ENCODE data around the gene AK4.
"Not testable (repeated sequence)": the region's sequence is repeated elsewhere in the genome, so short reads cannot be mapped to it uniquely, and the experiment has no call there.

Gene AK4

GRCh38 chr1:65129104-65129503, 18.9 kb upstream of the AK4 start:
- H3K4me1 ChIP-seq (ENCODE audit: control insufficient read depth in 1 of 2, insufficient read depth in 2 of 2, low read length in 2 of 2); H3K4me3 ChIP-seq (ENCODE audit: low read depth in 1 of 2, low read length in 2 of 2); H3K27ac ChIP-seq (ENCODE audit: low read depth, low read length); H3K9ac ChIP-seq (ENCODE audit: low read depth in 1 of 2, low read length in 2 of 2); H3K27me3 ChIP-seq (ENCODE audit: control insufficient read depth in 1 of 2, insufficient read depth in 2 of 2, low read length in 2 of 2); H3K9me3 ChIP-seq (ENCODE audit: control insufficient read depth in 1 of 2, low read length in 2 of 2); H3K36me3 ChIP-seq (ENCODE audit: control insufficient read depth in 1 of 2, insufficient read depth in 2 of 2, low read length in 2 of 2): not testable (repeated sequence)

GRCh38 chr1:65138524-65138923, 9.5 kb upstream of the AK4 start:
- Histone ChIP-seq H3K36me3 (ENCODE audit: control insufficient read depth in 1 of 2, insufficient read depth in 2 of 2, low read length in 2 of 2) (no peaks in the 10 kb centered on the region), H3K4me1 (ENCODE audit: control insufficient read depth in 1 of 2, insufficient read depth in 2 of 2, low read length in 2 of 2) (peaks cover 0 to 8% of the 10 kb centered on the region in 2 donors), H3K27me3 (ENCODE audit: control insufficient read depth in 1 of 2, insufficient read depth in 2 of 2, low read length in 2 of 2) (no peaks in the 10 kb centered on the region), H3K9me3 (ENCODE audit: control insufficient read depth in 1 of 2, low read length in 2 of 2) (no peaks in the 10 kb centered on the region), H3K4me3 (ENCODE audit: low read depth in 1 of 2, low read length in 2 of 2) (no peak overlapping the region), H3K9ac (ENCODE audit: low read depth in 1 of 2, low read length in 2 of 2) (no peak overlapping the region), H3K27ac (ENCODE audit: low read depth, low read length) (no peak overlapping the region)

- H3K9ac ChIP-seq (ENCODE audit: low read depth in 1 of 2, low read length in 2 of 2); H3K9me3 ChIP-seq (ENCODE audit: control insufficient read depth in 1 of 2, low read length in 2 of 2); H3K4me3 ChIP-seq (ENCODE audit: low read depth in 1 of 2, low read length in 2 of 2); H3K36me3 ChIP-seq (ENCODE audit: control insufficient read depth in 1 of 2, insufficient read depth in 2 of 2, low read length in 2 of 2); H3K27me3 ChIP-seq (ENCODE audit: control insufficient read depth in 1 of 2, insufficient read depth in 2 of 2, low read length in 2 of 2); H3K4me1 ChIP-seq (ENCODE audit: control insufficient read depth in 1 of 2, insufficient read depth in 2 of 2, low read length in 2 of 2); H3K27ac ChIP-seq (ENCODE audit: low read depth, low read length): not testable (repeated sequence)
Observed at GRCh38 chr1:65139793-65140192, 8.2 kb upstream of the AK4 start.

GRCh38 chr1:65141394-65141793, 6.6 kb upstream of the AK4 start:
- no peak overlapping the region for H3K27ac ChIP-seq (ENCODE audit: low read depth, low read length)
- peaks cover 3 to 8% of the 10 kb centered on the region in 2 donors for H3K4me1 ChIP-seq (ENCODE audit: control insufficient read depth in 1 of 2, insufficient read depth in 2 of 2, low read length in 2 of 2)
- H3K9me3 ChIP-seq (ENCODE audit: control insufficient read depth in 1 of 2, low read length in 2 of 2), result no peaks in the 10 kb centered on the region
- H3K27me3 ChIP-seq (ENCODE audit: control insufficient read depth in 1 of 2, insufficient read depth in 2 of 2, low read length in 2 of 2), result no peaks in the 10 kb centered on the region
- no peak overlapping the region for H3K9ac ChIP-seq (ENCODE audit: low read depth in 1 of 2, low read length in 2 of 2)
- no peak overlapping the region for H3K4me3 ChIP-seq (ENCODE audit: low read depth in 1 of 2, low read length in 2 of 2)
- H3K36me3 ChIP-seq (ENCODE audit: control insufficient read depth in 1 of 2, insufficient read depth in 2 of 2, low read length in 2 of 2), result no peaks in the 10 kb centered on the region

GRCh38 chr1:65141918-65142317, 6.1 kb upstream of the AK4 start:
- no peak overlapping the region for H3K27ac ChIP-seq (ENCODE audit: low read depth, low read length)
- H3K9me3 ChIP-seq (ENCODE audit: control insufficient read depth in 1 of 2, low read length in 2 of 2), result no peaks in the 10 kb centered on the region
- no peaks in the 10 kb centered on the region for H3K36me3 ChIP-seq (ENCODE audit: control insufficient read depth in 1 of 2, insufficient read depth in 2 of 2, low read length in 2 of 2)
- H3K4me3 ChIP-seq (ENCODE audit: low read depth in 1 of 2, low read length in 2 of 2), result no peak overlapping the region
- H3K9ac ChIP-seq (ENCODE audit: low read depth in 1 of 2, low read length in 2 of 2), result no peak overlapping the region
- H3K27me3 ChIP-seq (ENCODE audit: control insufficient read depth in 1 of 2, insufficient read depth in 2 of 2, low read length in 2 of 2), result peaks cover 0 to 3% of the 10 kb centered on the region in 2 donors
- H3K4me1 ChIP-seq (ENCODE audit: control insufficient read depth in 1 of 2, insufficient read depth in 2 of 2, low read length in 2 of 2), result peaks cover 7 to 11% of the 10 kb centered on the region in 2 donors

- H3K27ac ChIP-seq (ENCODE audit: low read depth, low read length), result not testable (repeated sequence)
Observed at GRCh38 chr1:65143112-65143658, 4.8 kb upstream of the AK4 start.

GRCh38 chr1:65146908-65147423, 1.0 kb upstream of the AK4 start:
- Histone ChIP-seq H3K9ac (ENCODE audit: low read depth in 1 of 2, low read length in 2 of 2) (peak overlapping the region in 1 of 2 donors; percentile 39), H3K36me3 (ENCODE audit: control insufficient read depth in 1 of 2, insufficient read depth in 2 of 2, low read length in 2 of 2) (no peaks in the 10 kb centered on the region), H3K27ac (ENCODE audit: low read depth, low read length) (no peak overlapping the region), H3K4me1 (ENCODE audit: control insufficient read depth in 1 of 2, insufficient read depth in 2 of 2, low read length in 2 of 2) (peaks cover 7 to 13% of the 10 kb centered on the region in 2 donors), H3K4me3 (ENCODE audit: low read depth in 1 of 2, low read length in 2 of 2) (peak overlapping the region; percentile 69 to 73), H3K27me3 (ENCODE audit: control insufficient read depth in 1 of 2, insufficient read depth in 2 of 2, low read length in 2 of 2) (peaks cover 0 to 4% of the 10 kb centered on the region in 2 donors), H3K9me3 (ENCODE audit: control insufficient read depth in 1 of 2, low read length in 2 of 2) (no peaks in the 10 kb centered on the region)

More at GRCh38 chr1:65143112-65143658, 4.8 kb upstream of the AK4 start:
- H3K4me3 ChIP-seq (ENCODE audit: low read depth in 1 of 2, low read length in 2 of 2); H3K36me3 ChIP-seq (ENCODE audit: control insufficient read depth in 1 of 2, insufficient read depth in 2 of 2, low read length in 2 of 2); H3K9ac ChIP-seq (ENCODE audit: low read depth in 1 of 2, low read length in 2 of 2); H3K27me3 ChIP-seq (ENCODE audit: control insufficient read depth in 1 of 2, insufficient read depth in 2 of 2, low read length in 2 of 2); H3K9me3 ChIP-seq (ENCODE audit: control insufficient read depth in 1 of 2, low read length in 2 of 2): not testable (repeated sequence)
- peaks cover 13 to 15% of the 10 kb centered on the region in 2 donors for H3K4me1 ChIP-seq (ENCODE audit: control insufficient read depth in 1 of 2, insufficient read depth in 2 of 2, low read length in 2 of 2)

GRCh38 chr1:65147424-65148177, 402 bp upstream of the AK4 start:
- Histone ChIP-seq H3K36me3 (ENCODE audit: control insufficient read depth in 1 of 2, insufficient read depth in 2 of 2, low read length in 2 of 2) (no peaks in the 10 kb centered on the region), H3K27ac (ENCODE audit: low read depth, low read length) (no peak overlapping the region), H3K9ac (ENCODE audit: low read depth in 1 of 2, low read length in 2 of 2) (peak overlapping the region; percentile 18 to 39)

GRCh38 chr1:65148548-65149350, 746 bp downstream of the AK4 start:
- Histone ChIP-seq H3K27ac (ENCODE audit: low read depth, low read length) (peak overlapping the region; percentile 39), H3K36me3 (ENCODE audit: control insufficient read depth in 1 of 2, insufficient read depth in 2 of 2, low read length in 2 of 2) (no peaks in the 10 kb centered on the region), H3K9me3 (ENCODE audit: control insufficient read depth in 1 of 2, low read length in 2 of 2) (no peaks in the 10 kb centered on the region), H3K9ac (ENCODE audit: low read depth in 1 of 2, low read length in 2 of 2) (peak overlapping the region in 1 of 2 donors; percentile 63), H3K4me3 (ENCODE audit: low read depth in 1 of 2, low read length in 2 of 2) (peak overlapping the region; percentile 69 to 73), H3K27me3 (ENCODE audit: control insufficient read depth in 1 of 2, insufficient read depth in 2 of 2, low read length in 2 of 2) (peaks cover 0 to 4% of the 10 kb centered on the region in 2 donors), H3K4me1 (ENCODE audit: control insufficient read depth in 1 of 2, insufficient read depth in 2 of 2, low read length in 2 of 2) (peaks cover 7 to 13% of the 10 kb centered on the region in 2 donors)

More at GRCh38 chr1:65147424-65148177, 402 bp upstream of the AK4 start:
- Histone ChIP-seq H3K4me3 (ENCODE audit: low read depth in 1 of 2, low read length in 2 of 2) (peak overlapping the region; percentile 69 to 73), H3K4me1 (ENCODE audit: control insufficient read depth in 1 of 2, insufficient read depth in 2 of 2, low read length in 2 of 2) (peaks cover 7 to 13% of the 10 kb centered on the region in 2 donors), H3K9me3 (ENCODE audit: control insufficient read depth in 1 of 2, low read length in 2 of 2) (no peaks in the 10 kb centered on the region), H3K27me3 (ENCODE audit: control insufficient read depth in 1 of 2, insufficient read depth in 2 of 2, low read length in 2 of 2) (peaks cover 0 to 4% of the 10 kb centered on the region in 2 donors)

All from duodenal mucosa (tissue), 2 donors.